ENCODE data around the gene NEK10.

Gene NEK10

DNA sequence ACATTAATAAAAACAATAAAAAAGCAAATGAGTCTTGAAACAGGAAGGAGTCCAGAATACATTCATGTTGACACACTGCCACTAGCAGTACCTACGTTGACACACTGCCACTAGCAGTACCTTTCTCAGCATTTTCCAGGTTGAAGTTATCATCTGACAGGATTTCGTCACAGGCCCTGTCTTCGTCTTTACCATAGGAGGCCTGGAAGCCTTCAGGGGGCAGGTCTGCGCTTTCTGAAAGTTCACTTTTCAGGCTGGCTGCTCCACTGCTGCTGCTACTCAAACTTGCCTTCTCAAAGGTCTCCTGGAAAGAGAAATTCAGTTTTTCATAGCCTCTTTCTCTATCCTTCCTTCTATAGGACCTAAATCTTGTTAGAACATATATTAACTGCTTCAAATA, 194.7 kb downstream of the NEK10 start:
- DNase-seq (ENCODE audit: low spot score) = no peak

DNA sequence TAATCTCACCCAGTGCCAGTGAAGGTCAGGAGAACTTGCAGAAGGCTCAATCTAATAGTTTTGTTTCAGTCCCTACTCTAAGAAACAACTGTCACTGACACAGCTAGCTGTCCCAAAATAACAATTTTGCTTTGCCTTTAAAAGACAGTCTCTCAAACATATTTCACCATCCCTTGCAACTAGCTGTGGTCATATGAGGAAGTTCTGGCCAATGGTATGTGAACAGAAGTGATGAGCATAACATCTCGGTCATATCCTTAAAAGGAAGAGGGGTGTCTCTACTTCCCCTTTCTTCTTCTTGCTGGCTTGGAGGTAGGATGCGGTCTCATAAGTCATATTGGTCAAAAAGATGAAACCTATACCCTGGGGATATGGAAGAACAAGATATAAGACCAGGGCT, 198.1 kb downstream of the NEK10 start:
- DNase-seq (ENCODE audit: low spot score) = no peak

DNA sequence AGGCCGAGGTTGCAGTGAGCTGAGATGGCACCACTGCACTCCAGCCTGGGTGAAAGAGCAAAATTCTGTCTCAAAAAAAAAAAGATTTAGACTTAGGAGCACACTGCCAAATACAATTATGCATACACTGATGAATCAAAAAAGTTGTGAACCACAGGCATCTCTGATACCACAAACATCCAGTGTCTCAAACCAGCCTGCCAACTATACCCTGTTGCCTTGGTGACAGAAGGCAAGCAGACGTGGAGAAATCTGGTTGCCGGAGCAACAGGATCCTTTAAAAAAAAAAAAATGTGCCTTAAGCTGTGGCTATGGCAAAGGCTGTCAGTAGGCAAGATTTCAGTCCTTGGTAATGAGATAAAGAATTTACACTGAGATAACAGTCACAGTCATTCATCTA, 202.3 kb downstream of the NEK10 start:
- no peak for DNase-seq (ENCODE audit: low spot score)

GRCh38 chr3:27165321-27165721, 203.9 kb downstream of the NEK10 start:
- no peak for DNase-seq (ENCODE audit: low spot score)

- no peak for DNase-seq (ENCODE audit: low spot score)
Measured at GRCh38 chr3:27160779-27161287, 208.3 kb downstream of the NEK10 start.

- no peak for DNase-seq (ENCODE audit: low spot score)
Measured at GRCh38 chr3:27160146-27160545, 209.0 kb downstream of the NEK10 start.

- DNase-seq (ENCODE audit: low spot score) = no peak
Measured at GRCh38 chr3:27147215-27147614, 222.0 kb downstream of the NEK10 start.

GRCh38 chr3:27146786-27147185, 222.4 kb downstream of the NEK10 start:
- DNase-seq (ENCODE audit: low spot score) = no peak

GRCh38 chr3:27145719-27146118, 223.5 kb downstream of the NEK10 start:
- DNase-seq (ENCODE audit: low spot score) = no peak

DNA sequence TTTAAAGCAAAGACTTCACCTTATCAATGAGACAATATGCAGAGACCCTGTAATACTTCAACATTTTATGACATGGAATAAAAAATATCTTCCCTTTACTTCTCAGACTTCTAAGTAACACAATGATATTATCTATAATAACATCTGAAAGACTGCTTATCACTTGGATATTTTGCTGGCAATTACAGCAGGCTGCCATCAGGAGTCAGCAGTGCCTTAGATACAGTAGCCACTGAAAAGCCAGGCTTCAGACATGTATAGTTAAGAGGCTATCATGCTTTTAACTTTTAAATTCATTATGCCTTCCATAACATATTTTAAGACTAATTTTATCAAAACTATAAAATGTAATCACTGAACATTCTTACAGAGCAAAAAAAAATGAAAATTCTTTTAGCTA, 227.5 kb downstream of the NEK10 start:
- DNase-seq (ENCODE audit: low spot score) = no peak

DNA sequence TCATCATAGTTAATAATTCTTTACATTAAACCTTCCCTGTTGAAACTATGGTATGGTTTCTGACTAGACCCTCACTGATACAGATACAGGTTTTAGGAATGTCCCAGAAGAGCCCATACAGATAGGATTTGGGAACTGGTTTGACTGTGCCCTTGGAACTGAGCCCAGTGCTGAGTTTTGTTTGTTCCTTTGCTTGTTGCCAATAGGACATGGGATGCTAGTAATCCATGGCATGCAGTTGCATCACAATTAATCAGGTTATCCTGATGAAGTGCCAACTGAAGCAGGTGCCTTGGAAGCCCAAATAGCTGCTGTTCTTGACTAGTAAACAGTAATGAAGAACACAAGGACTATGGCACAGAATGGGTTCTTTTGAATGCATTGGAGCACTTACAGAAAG, 230.6 kb downstream of the NEK10 start:
- no peak for DNase-seq (ENCODE audit: low spot score)

DNA sequence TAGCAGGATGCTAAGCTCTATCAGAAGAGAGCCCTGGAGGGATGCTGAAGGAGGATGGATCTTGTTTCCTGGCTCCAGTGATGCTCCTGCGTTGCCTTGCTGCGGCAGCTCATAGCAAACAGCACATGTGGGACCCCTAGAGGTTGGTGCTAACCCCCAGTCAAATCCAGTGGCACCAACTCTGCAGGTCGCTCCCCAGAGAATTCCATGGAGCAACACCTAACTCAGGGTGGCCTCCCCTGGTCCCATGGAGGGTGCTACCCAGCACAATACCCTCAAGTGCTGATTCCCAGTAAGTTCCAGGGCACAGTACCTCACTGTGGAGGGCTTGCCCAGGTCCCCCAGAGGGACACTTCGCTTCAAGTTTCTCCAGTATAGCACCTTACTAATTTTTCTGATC, 231.2 kb downstream of the NEK10 start:
- DNase-seq (ENCODE audit: low spot score) = no peak

- DNase-seq (ENCODE audit: low spot score) = peak; percentile 80
Measured at GRCh38 chr3:27134171-27134796, 234.9 kb downstream of the NEK10 start.

DNA sequence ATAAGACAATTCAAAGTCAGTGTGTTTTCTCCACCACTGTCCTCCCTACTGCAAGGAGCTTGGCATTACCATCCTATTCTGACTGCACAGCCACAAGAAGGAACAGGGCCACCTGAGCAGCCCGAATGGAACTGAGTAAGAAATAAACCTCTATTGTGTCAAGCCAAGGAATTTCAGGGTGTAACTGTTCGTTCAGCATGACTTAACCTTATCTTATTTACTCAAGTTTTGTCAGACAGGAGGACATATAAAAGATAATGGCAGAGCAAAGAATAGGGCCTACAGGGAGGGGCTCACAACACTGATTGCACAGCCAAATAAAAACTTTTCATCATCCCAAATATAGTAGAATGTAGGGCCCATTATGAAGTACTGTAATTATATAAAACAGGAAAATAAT, 236.1 kb downstream of the NEK10 start:
- no peak for DNase-seq (ENCODE audit: low spot score)

- DNase-seq (ENCODE audit: low spot score) = no peak
Measured at GRCh38 chr3:27130796-27131195, 238.4 kb downstream of the NEK10 start.

GRCh38 chr3:27127879-27128278, 241.3 kb downstream of the NEK10 start:
- no peak for DNase-seq (ENCODE audit: low spot score)

GRCh38 chr3:27127195-27127594, 242.0 kb downstream of the NEK10 start:
- DNase-seq (ENCODE audit: low spot score) = no peak

GRCh38 chr3:27125821-27126501, 243.2 kb downstream of the NEK10 start:
- no peak for DNase-seq (ENCODE audit: low spot score)

- no peak for DNase-seq (ENCODE audit: low spot score)
Measured at GRCh38 chr3:27119639-27120038, 249.5 kb downstream of the NEK10 start.

DNA sequence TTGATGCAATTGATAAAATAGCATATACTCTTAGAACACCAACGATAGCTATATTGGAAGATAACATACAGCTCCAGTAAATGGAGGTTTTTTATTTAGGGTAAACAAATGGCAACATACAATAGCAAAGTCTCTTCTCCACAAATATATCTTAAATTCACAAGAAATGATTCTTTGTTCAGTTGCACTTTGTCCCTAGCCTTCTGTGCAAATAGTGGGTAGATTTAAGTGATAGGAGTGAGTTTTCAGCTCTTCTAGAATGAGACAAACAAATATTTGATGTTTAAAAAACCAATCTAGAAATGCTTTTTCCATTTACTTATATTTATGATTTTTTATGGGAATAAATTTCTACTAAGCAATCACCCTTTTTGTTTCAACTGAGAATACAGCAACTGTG, 253.8 kb downstream of the NEK10 start:
- DNase-seq (ENCODE audit: low spot score) = no peak

GRCh38 chr3:27114684-27115083, 254.5 kb downstream of the NEK10 start:
- DNase-seq (ENCODE audit: low spot score) = no peak

DNA sequence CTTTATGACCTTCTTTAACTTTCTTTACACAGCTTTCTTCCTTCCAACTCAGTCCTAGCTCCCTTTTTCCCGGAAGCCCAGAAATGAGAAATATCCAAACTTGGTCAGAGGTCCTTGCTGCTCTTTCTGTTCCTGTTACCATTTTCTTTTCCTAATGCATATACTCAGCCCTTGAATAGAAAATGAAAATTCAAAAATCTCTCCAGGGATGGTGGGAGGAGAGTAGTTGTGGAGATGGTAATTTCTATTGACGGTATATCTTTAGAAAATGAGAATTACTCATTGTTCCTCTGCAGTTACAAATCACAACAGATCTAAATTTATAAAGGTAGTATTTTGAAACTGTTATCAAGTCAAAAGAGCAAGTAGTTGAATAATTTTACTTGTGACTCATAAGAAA, 255.1 kb downstream of the NEK10 start:
- no peak for DNase-seq (ENCODE audit: low spot score)

DNA sequence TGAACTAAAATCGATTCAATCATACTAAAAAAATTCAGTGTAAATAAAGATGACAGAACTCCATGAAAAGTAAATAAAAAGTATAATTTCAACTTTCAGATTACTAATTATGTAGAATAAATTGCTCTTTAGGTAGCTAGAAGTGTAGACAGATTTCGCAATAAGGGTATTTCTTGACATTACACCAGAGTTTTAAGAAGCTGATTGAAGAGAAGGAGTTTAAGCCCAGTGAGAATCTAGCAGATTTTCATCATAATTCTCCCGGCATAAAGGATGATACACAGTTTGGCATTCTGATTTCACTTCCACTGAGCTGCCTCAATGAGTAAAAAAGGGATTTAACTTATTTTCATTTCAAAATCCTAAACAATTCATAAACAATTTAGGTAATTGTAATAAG, 259.2 kb downstream of the NEK10 start:
- no peak for DNase-seq (ENCODE audit: low spot score)

- DNase-seq (ENCODE audit: low spot score) = no peak
Measured at GRCh38 chr3:27108322-27108721, 260.9 kb downstream of the NEK10 start.
